Subcutaneous abdominal adipose tissue (tissue), 5 donors: ENCODE measurements around the gene PTS.

ENCODE experiments used
- H3K27ac ChIP-seq: one replicate; pipeline ENCODE4 v1.7.0; 2013; ENCODE audit warnings: low read depth, mild to moderate bottlenecking, inconsistent platforms, low read length, moderate library complexity
- H3K27me3 ChIP-seq, 5 donors: one replicate each; pipeline ENCODE4 v1.7.0; 2013; ENCODE audit warnings: low read length in 5 of 5, inconsistent platforms in 1 of 5; ENCODE audit not compliant: control insufficient read depth in 5 of 5, insufficient read depth in 4 of 5
- H3K36me3 ChIP-seq, 5 donors: one replicate each; pipeline ENCODE4 v1.7.0; 2013; ENCODE audit warnings: low read length in 5 of 5; ENCODE audit not compliant: control insufficient read depth in 5 of 5, insufficient read depth in 5 of 5
- H3K4me1 ChIP-seq, 5 donors: one replicate each; pipeline ENCODE4 v1.7.0; 2013; ENCODE audit warnings: low read length in 5 of 5, mild to moderate bottlenecking in 3 of 5, moderate library complexity in 1 of 5; ENCODE audit not compliant: control insufficient read depth in 5 of 5, insufficient read depth in 5 of 5
- H3K4me3 ChIP-seq, 5 donors: one replicate each; pipeline ENCODE4 v1.7.0; 2013; ENCODE audit warnings: low read length in 5 of 5, low read depth in 1 of 5
- H3K9ac ChIP-seq, 5 donors: one replicate each; pipeline ENCODE4 v1.7.0; 2013; ENCODE audit warnings: low read length in 5 of 5, mild to moderate bottlenecking in 4 of 5, moderate library complexity in 3 of 5
- H3K9me3 ChIP-seq, 5 donors: one replicate each; pipeline ENCODE4 v1.7.0; 2013; ENCODE audit warnings: low read length in 5 of 5; ENCODE audit not compliant: control insufficient read depth in 5 of 5
- donor health status: healthy.
- donor health status: healthy.
- donor health status: healthy.
- donor health status: healthy.
- donor health status: healthy.

The PTS gene

GRCh38 chr11:112216561-112217105 lies 9.6 kb upstream of the PTS start:
- H3K36me3 ChIP-seq = peaks cover 0 to 2% (median 0%) of the 10 kb centered on the region in 5 donors
- H3K4me1 ChIP-seq = peaks cover 0 to 3% (median 0%) of the 10 kb centered on the region in 5 donors
- H3K9ac ChIP-seq = no peak overlapping the region
- no peak overlapping the region for H3K4me3 ChIP-seq
- no peaks in the 10 kb centered on the region for H3K9me3 ChIP-seq
- no peaks in the 10 kb centered on the region for H3K27me3 ChIP-seq
- no peak overlapping the region for H3K27ac ChIP-seq

- Histone ChIP-seq H3K9me3 (no peaks in the 10 kb centered on the region), H3K9ac (no peak overlapping the region), H3K27me3 (no peaks in the 10 kb centered on the region), H3K4me1 (peaks cover 0 to 3% (median 0%) of the 10 kb centered on the region in 5 donors), H3K4me3 (no peak overlapping the region), H3K27ac (no peak overlapping the region), H3K36me3 (peaks cover 0 to 2% (median 0%) of the 10 kb centered on the region in 5 donors)
Observed at GRCh38 chr11:112219476-112220232, 6.6 kb upstream of the PTS start.

DNA sequence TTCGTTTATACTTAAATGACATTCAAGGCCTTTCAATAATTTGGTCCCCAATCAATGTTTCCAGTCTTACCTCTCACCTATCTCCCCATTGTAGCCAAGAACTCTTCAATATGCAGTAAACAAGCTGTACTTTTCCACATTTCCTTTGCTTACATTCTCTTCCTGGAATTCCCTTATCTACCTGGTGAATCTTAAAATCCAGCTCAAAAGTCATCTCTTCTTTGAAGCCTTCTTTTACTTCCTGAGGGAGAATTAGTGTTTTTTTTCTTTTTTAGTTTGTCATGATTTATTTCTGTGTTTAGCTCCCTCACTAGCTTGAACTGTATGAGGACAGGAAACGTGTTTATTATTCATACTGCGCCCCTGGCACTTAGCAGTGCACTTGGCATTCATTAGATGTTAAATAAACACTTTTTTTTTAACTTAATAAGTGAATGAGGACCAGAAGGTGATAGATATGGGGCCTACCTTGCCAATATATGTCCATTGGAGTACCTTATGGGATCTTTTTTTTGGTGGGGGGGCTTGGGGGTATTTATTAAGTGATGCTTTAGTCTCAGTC lies 4.9 kb upstream of the PTS start:
- no peaks in the 10 kb centered on the region for H3K27me3 ChIP-seq
- H3K36me3 ChIP-seq = peaks cover 0 to 2% (median 0%) of the 10 kb centered on the region in 5 donors
- H3K4me1 ChIP-seq = peaks cover 0 to 5% (median 2%) of the 10 kb centered on the region in 5 donors
- H3K9me3 ChIP-seq = no peaks in the 10 kb centered on the region
- H3K27ac ChIP-seq = no peak overlapping the region
- H3K9ac ChIP-seq = no peak overlapping the region
- H3K4me3 ChIP-seq = no peak overlapping the region

DNA sequence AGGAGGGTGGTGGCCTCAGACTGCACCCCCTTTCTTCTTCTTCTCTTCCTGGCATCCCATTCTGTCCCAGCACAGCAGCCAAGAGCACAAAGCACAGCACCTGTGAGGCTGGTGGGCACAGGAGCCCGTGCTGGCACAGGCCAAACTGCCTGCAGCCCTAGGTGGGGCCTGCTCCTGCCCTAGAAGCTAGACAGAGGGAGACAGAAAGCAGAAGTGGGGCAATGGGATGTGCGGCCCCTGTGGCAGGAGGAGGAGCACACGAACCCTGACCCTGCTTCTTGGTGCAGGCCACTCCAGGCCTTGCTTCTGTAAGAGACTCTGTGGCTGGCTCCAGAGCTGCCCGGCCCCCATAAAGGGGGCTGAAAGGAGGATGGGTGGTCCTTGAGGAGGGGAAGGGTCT lies 3.9 kb upstream of the PTS start:
- Histone ChIP-seq H3K4me3 (no peak overlapping the region), H3K27ac (no peak overlapping the region), H3K9me3 (no peaks in the 10 kb centered on the region), H3K27me3 (no peaks in the 10 kb centered on the region), H3K9ac (no peak overlapping the region), H3K36me3 (peaks cover 0 to 2% (median 0%) of the 10 kb centered on the region in 5 donors), H3K4me1 (peaks cover 0 to 12% (median 7%) of the 10 kb centered on the region in 5 donors)

DNA sequence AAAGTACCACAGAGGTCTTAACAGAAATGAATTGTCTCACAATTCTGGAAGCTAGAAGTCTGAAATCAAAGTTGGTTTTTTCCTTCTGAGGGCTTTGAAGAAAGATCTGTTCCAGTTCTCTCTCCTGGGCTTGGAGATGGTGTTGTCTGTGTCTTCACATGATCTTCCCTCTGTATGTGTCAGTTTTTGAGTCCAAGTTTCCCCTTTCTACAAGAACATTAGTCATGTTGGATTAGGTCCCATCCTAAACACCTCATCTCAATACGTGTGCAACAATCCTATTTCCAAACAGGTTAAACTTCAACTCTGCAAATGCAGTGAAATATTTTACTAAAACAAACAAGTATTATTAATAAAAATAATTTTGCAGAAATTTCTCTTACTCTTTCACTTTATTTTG lies 3.1 kb upstream of the PTS start:
- Histone ChIP-seq H3K27ac (no peak overlapping the region), H3K36me3 (peaks cover 0 to 1% (median 0%) of the 10 kb centered on the region in 5 donors)

DNA sequence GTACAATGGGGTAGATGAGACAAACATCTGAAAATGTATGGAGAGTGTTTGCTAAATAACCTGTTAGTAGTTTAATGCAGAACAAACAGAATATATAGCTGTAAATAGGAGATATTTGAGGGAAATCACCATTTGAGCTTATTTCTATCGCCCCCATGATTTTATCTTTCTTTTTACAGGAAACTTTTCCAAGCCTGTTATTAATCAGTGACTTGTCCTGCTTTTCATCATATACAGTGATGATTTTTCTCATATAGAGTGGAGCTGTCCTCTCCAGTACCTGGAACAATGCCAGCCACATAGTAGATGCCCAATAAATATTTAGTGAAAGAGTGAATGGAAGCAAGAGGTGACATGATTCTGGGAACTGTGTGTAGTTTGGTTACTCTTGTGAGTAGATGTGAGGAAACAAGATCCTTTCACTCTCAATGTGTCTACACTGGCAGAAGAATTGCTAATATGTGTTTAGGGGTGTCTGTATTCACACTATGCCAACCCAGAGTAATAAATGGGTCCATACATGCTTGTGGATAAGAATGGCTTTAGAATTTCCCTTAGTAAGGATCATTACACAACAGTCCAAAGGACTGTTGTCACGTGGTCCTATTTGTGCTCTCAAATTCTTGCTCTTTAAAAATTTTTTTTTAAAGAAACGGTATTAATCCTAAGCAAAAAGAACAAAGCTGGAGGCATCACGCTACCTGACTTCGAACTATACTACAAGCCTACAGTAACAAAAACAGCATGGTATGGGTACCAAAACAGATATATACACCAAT lies 2.3 kb upstream of the PTS start:
- Histone ChIP-seq H3K27me3 (no peaks in the 10 kb centered on the region), H3K4me1 (peaks cover 0 to 17% (median 12%) of the 10 kb centered on the region in 5 donors), H3K9ac (no peak overlapping the region)

More for the DNA sequence above, 3.1 kb upstream of the PTS start:
- H3K4me3 ChIP-seq = no peak overlapping the region
- no peaks in the 10 kb centered on the region for H3K27me3 ChIP-seq
- no peaks in the 10 kb centered on the region for H3K9me3 ChIP-seq
- peak overlapping the region in 1 of 5 donors; percentile 33 for H3K9ac ChIP-seq
- H3K4me1 ChIP-seq = peaks cover 0 to 17% (median 12%) of the 10 kb centered on the region in 5 donors

GRCh38 chr11:112225753-112226061 lies 521 bp upstream of the PTS start:
- Histone ChIP-seq H3K4me1 (peaks cover 0 to 17% (median 9%) of the 10 kb centered on the region in 5 donors), H3K9ac (peak overlapping the region; percentile 89 to 97 (median 92)), H3K9me3 (no peaks in the 10 kb centered on the region), H3K4me3 (peak overlapping the region; percentile 88 to 98 (median 94)), H3K27ac (peak overlapping the region; percentile 97), H3K27me3 (no peaks in the 10 kb centered on the region), H3K36me3 (peaks cover 8 to 15% (median 12%) of the 10 kb centered on the region in 5 donors)

More for the DNA sequence above, 2.3 kb upstream of the PTS start:
- Histone ChIP-seq H3K9me3 (no peaks in the 10 kb centered on the region), H3K27ac (no peak overlapping the region), H3K4me3 (no peak overlapping the region), H3K36me3 (peaks cover 0 to 4% (median 0%) of the 10 kb centered on the region in 5 donors)

DNA sequence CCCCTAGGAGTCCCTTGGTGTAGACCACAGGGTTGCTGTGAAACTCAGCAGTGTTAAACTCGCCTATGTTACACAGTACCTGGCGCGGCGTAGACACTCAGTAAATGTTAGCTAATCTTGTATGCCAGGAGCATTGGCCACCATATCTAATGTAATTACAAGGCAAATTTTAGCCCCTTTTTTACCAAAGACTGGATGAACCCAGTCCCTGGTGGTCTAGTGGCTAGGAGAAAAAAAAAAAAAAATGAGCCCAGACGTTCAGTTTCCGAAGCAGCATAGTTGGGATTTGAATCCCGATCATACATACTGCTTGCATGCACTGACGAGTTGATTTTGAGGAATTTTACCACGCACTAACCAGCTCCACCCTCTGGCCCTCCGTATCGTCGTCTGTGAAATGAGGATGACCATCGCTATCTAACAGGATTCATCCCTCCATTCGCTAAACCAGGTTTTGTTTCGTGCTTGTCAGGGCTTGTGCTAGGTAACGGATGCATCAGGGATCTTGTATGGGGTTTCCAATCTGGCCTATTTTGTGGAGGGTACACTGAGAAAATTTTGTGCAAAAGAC lies 688 bp downstream of the PTS start:
- Histone ChIP-seq H3K4me3 (peak overlapping the region; percentile 88 to 98 (median 94)), H3K36me3 (peaks cover 8 to 20% (median 19%) of the 10 kb centered on the region in 5 donors), H3K27me3 (no peaks in the 10 kb centered on the region), H3K9ac (peak overlapping the region; percentile 85 to 97 (median 92)), H3K9me3 (no peaks in the 10 kb centered on the region), H3K4me1 (peaks cover 0 to 17% (median 9%) of the 10 kb centered on the region in 5 donors), H3K27ac (peak overlapping the region; percentile 97)

DNA sequence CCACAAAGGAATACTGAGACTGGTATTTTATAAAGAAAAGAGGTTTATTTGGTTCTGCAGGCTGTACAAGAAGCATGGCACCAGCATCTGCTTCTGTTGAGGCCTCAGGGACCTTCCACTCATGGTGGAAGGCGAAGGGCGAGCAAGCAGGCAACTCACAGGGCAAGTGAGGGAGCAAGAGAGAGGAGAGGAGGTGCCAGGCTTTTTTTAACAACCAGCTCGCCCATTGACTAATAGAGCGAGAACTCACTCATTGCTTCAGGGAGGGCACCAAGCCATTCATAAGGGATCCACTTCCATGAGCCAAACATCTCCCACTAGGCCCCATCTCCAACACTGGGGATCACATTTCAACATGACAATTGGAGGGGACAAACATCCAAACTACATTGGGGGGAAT lies 1.2 kb downstream of the PTS start:
- H3K27me3 ChIP-seq = no peaks in the 10 kb centered on the region
- no peaks in the 10 kb centered on the region for H3K9me3 ChIP-seq
- H3K27ac ChIP-seq = no peak overlapping the region
- peak overlapping the region; percentile 88 to 98 (median 94) for H3K4me3 ChIP-seq
- H3K36me3 ChIP-seq = peaks cover 8 to 24% (median 20%) of the 10 kb centered on the region in 5 donors
- H3K9ac ChIP-seq = peak overlapping the region in 4 of 5 donors; percentile 92 to 97 (median 92)
- peaks cover 0 to 17% (median 9%) of the 10 kb centered on the region in 5 donors for H3K4me1 ChIP-seq
